HCT116 (cell line): ENCODE data around the gene SMARCAD1. TPM values are rescaled to one million over a fixed set of nuclear protein-coding genes. Genes with fewer than 3 reads are reported as not detected.

ENCODE experiments used
- ATAC-seq: fragments of 200-7000 bp; cut with Tn5 transposase; 2 replicates; pipeline ENCODE4 v1.9.1; 2020; ENCODE audit warnings: mild to moderate bottlenecking, moderate library complexity
- BruUV-seq: library from RNA; stranded (reverse); fragments of 400-500 nt; replicated peaks from 2 replicates; lab custom pipeline; 2021; lab: Mats Ljungman, UMichigan
- CTCF ChIA-PET: fragments of 300-600 bp; sonication (Branson Sonifier 250); formaldehyde crosslinking; loops from one replicate; lab custom pipeline; 2021; ENCODE audit warnings: antibody characterized with exemption; lab: Charles Lee
- POLR2A ChIA-PET: fragments of 300-600, 350-600 bp; sonication (Branson Sonifier 250); formaldehyde crosslinking; loops from one replicate; lab custom pipeline; 2021; ENCODE audit warnings: antibody characterized with exemption; lab: Charles Lee
- RAD21 ChIA-PET, 2 experiments: fragments of 300-600 bp; sonication (Branson Sonifier 250); formaldehyde crosslinking; loops; one replicate each; lab custom pipeline; 2023; ENCODE audit warnings: low total read pairs in 2 of 2; ENCODE audit not compliant: uncharacterized antibody in 2 of 2, unreplicated experiment in 2 of 2, low non-redundant PET in 1 of 2; lab: Charles Lee
- DNase-seq: peaks from one replicate; pipeline ENCODE4 v3.0.0-alpha.2; 2010; ENCODE audit warnings: low read depth, low spot score
- H2AFZ ChIP-seq: fragments of 200-600 bp; shearing (Covaris generic), sonication (generic); 2 replicates; pipeline ENCODE4 v1.6.1; 2017; ENCODE audit warnings: low read depth, mixed run types, mixed read lengths, antibody characterized with exemption, low read length; ENCODE audit not compliant: poor library complexity, severe bottlenecking
- H3K27ac ChIP-seq: 2 replicates; pipeline ENCODE4 v1.5.1; 2012; ENCODE audit warnings: low read depth, low read length
- H3K27me3 ChIP-seq: fragments of 200-600 bp; sonication (generic); 2 replicates; pipeline ENCODE4 v1.6.1; 2016; ENCODE audit warnings: mixed run types, low read length, mixed read lengths; ENCODE audit not compliant: insufficient read depth
- H3K36me3 ChIP-seq, 2 experiments: fragments of 200-500 bp in 1 of 2; fragments of 200-600 bp in 1 of 2; sonication (Bioruptor generic) in 1 of 2; sonication (generic) in 1 of 2; 2 replicates each; pipeline versions ENCODE4 v1.5.1 to v1.6.1; 2014 to 2016; ENCODE audit warnings: low read length in 2 of 2, inconsistent platforms in 1 of 2, mixed read lengths in 1 of 2, mixed run types in 1 of 2; ENCODE audit not compliant: insufficient read depth in 2 of 2, control insufficient read depth in 1 of 2
- H3K4me1 ChIP-seq, 2 experiments: fragments of 200-600 bp in 1 of 2; sonication (generic) in 1 of 2; 2 replicates each; pipeline versions ENCODE4 v1.5.1 to v1.6.1; 2012 to 2017; ENCODE audit warnings: low read length in 2 of 2, inconsistent platforms in 1 of 2, mild to moderate bottlenecking in 1 of 2, mixed read lengths in 1 of 2, mixed run types in 1 of 2, moderate library complexity in 1 of 2; ENCODE audit not compliant: insufficient read depth in 2 of 2, control insufficient read depth in 1 of 2
- H3K4me2 ChIP-seq: fragments of 200-600 bp; sonication (generic); 2 replicates; pipeline ENCODE4 v1.6.1; 2017; ENCODE audit warnings: mixed run types, low read length, mixed read lengths
- H3K4me3 ChIP-seq, 2 experiments: fragments of 200-600 bp in 1 of 2; sonication (generic) in 1 of 2; replicated peaks in 1 of 2; 2 replicates each; pipeline ENCODE4 v1.5.1; 2011 to 2016; ENCODE audit warnings: low read length in 2 of 2, control low read depth in 1 of 2, low read depth in 1 of 2, mild to moderate bottlenecking in 1 of 2, mixed read lengths in 1 of 2, mixed run types in 1 of 2
- H3K79me2 ChIP-seq: fragments of 200-600 bp; sonication (generic); 2 replicates; pipeline ENCODE4 v1.6.1; 2017; ENCODE audit warnings: mild to moderate bottlenecking, mixed run types, low read length, moderate library complexity, mixed read lengths; ENCODE audit not compliant: insufficient read depth
- H3K9ac ChIP-seq: fragments of 200-600 bp; sonication (generic); 2 replicates; pipeline ENCODE4 v1.6.1; 2016; ENCODE audit warnings: low read length, mixed read lengths
- H3K9me2 ChIP-seq: fragments of 200-600 bp; sonication (generic), shearing (Covaris generic); 2 replicates; pipeline ENCODE4 v1.6.1; 2017; ENCODE audit warnings: mixed run types, mild to moderate bottlenecking, moderate library complexity; ENCODE audit not compliant: insufficient read depth
- H3K9me3 ChIP-seq, 2 experiments: fragments of 200-500 bp in 1 of 2; fragments of 200-600 bp in 1 of 2; sonication (Bioruptor generic) in 1 of 2; sonication (generic) in 1 of 2; 2 replicates each; pipeline ENCODE4 v1.6.1; 2014 to 2017; ENCODE audit warnings: low read length in 2 of 2, mixed read lengths in 2 of 2, inconsistent platforms in 1 of 2, low read depth in 1 of 2, mild to moderate bottlenecking in 1 of 2, mixed run types in 1 of 2, moderate library complexity in 1 of 2; ENCODE audit not compliant: control insufficient read depth in 1 of 2, insufficient read depth in 1 of 2
- H4K20me1 ChIP-seq: fragments of 200-600 bp; sonication (generic), shearing (Covaris generic); 2 replicates; pipeline ENCODE4 v1.6.1; 2017; ENCODE audit warnings: mixed run types, mild to moderate bottlenecking, moderate library complexity; ENCODE audit not compliant: insufficient read depth
- ATF3 ChIP-seq: IDR thresholded peaks from 2 replicates; pipeline ENCODE4 v1.6.1; 2012
- CEBPB ChIP-seq: IDR thresholded peaks from 2 replicates; pipeline ENCODE4 v1.6.1; 2012; ENCODE audit warnings: low read depth
- ELF1 ChIP-seq: IDR thresholded peaks from 2 replicates; pipeline ENCODE4 v1.6.1; 2012; ENCODE audit warnings: low read depth, borderline replicate concordance
- JUND ChIP-seq: IDR thresholded peaks from 2 replicates; pipeline ENCODE4 v1.6.1; 2012
- MAX ChIP-seq: IDR thresholded peaks from 2 replicates; pipeline ENCODE4 v1.6.1; 2012
- POLR2A ChIP-seq: IDR thresholded peaks from 2 replicates; pipeline ENCODE4 v1.7.0; 2011; ENCODE audit warnings: borderline replicate concordance; ENCODE audit not compliant: insufficient read depth, insufficient read length; ENCODE audit errors: extremely low read depth
- RAD21 ChIP-seq: IDR thresholded peaks from 2 replicates; pipeline ENCODE4 v1.6.1; 2012; ENCODE audit warnings: low read depth, mild to moderate bottlenecking
- SRF ChIP-seq: IDR thresholded peaks from 2 replicates; pipeline ENCODE4 v1.6.1; 2012; ENCODE audit warnings: low read depth
- ZBTB33 ChIP-seq: IDR thresholded peaks from 2 replicates; pipeline ENCODE4 v1.6.1; 2011; ENCODE audit warnings: mild to moderate bottlenecking, low read length, moderate library complexity; ENCODE audit not compliant: insufficient replicate concordance; ENCODE audit errors: extremely low read depth
- ZFX ChIP-seq: fragments of 450-650 bp; IDR thresholded peaks from 2 replicates; pipeline ENCODE4 v1.6.1; 2017
- ZNF274 ChIP-seq: fragments of 200-500 bp; sonication (Bioruptor generic); IDR thresholded peaks from 2 replicates; pipeline ENCODE4 v1.6.1; 2014; ENCODE audit warnings: mild to moderate bottlenecking, low read depth, low read length, inconsistent platforms
- intact Hi-C: fragments of 100-400 bp; cut with micrococcal nuclease; formaldehyde crosslinking; loops from 2 replicates; pipeline ENCODE4 v1.10.0; 2022
- total RNA-seq: library from RNA; stranded (reverse); gene quantifications from one replicate; pipeline ENCODE4 v1.2.1, GENCODE V29; 2021; ENCODE audit not compliant: unreplicated experiment

SMARCAD1 gene
- total RNA-seq, 1 experiment from 2014 or later, result 33.6 TPM

- no peaks in the 10 kb centered on the region for H3K9me2 ChIP-seq
- H3K9me3 ChIP-seq, result no peaks in the 10 kb centered on the region
- no peak overlapping the region for H3K4me3 ChIP-seq
- H3K4me1 ChIP-seq, result no peaks in the 10 kb centered on the region
- no peaks in the 10 kb centered on the region for H3K36me3 ChIP-seq
- no peak for DNase-seq
- ChIA-PET POLR2A (no interaction called here), RAD21 (no interaction called here), CTCF (no interaction called here)
- no peak overlapping the region for H3K4me2 ChIP-seq
- H3K79me2 ChIP-seq, result no peaks in the 10 kb centered on the region
- no peaks in the 10 kb centered on the region for H3K27me3 ChIP-seq
- no peak overlapping the region for H3K9ac ChIP-seq
- H2AFZ ChIP-seq, result no peak overlapping the region
- no peak overlapping the region for H3K27ac ChIP-seq
- intact Hi-C loops, result no loop called here
- no peaks in the 10 kb centered on the region for H4K20me1 ChIP-seq
- no TSS peak for BruUV-seq
- TF ChIP-seq CEBPB (no peak), ZFX (no peak), ZBTB33 (no peak), ELF1 (no peak), SRF (no peak), MAX (no peak), RAD21 (no peak), POLR2A (no peak), JUND (no peak), ATF3 (no peak), ZNF274 (no peak)
- ATAC-seq, result no peak
Observed at GRCh38 chr4:94169803-94170372, 37.8 kb upstream of the SMARCAD1 start.
